Loucy (cell line): ENCODE data around the gene ATP1B3.

Source experiments
- H2AFZ ChIP-seq: fragments of 200-600 bp; sonication (generic); 2 replicates; pipeline ENCODE4 v1.6.0; 2016; ENCODE audit warnings: antibody characterized with exemption, mild to moderate bottlenecking, low read length, moderate library complexity
- H3F3A ChIP-seq: fragments of 200-600 bp; 2 replicates; pipeline ENCODE4 v1.6.0; 2016; ENCODE audit warnings: antibody characterized with exemption, low read depth, mild to moderate bottlenecking
- H3K27me3 ChIP-seq: fragments of 200-600 bp; sonication (generic); 2 replicates; pipeline ENCODE4 v1.6.1; 2014; ENCODE audit warnings: low read length, mild to moderate bottlenecking; ENCODE audit not compliant: insufficient read depth, poor library complexity, severe bottlenecking
- H3K36me3 ChIP-seq: fragments of 200-600 bp; sonication (generic); 2 replicates; pipeline ENCODE4 v1.6.1; 2016; ENCODE audit warnings: low read length; ENCODE audit not compliant: insufficient read depth
- H3K4me1 ChIP-seq: fragments of 200-600 bp; sonication (generic); 2 replicates; pipeline ENCODE4 v1.5.1; 2014; ENCODE audit warnings: low read length, mild to moderate bottlenecking; ENCODE audit not compliant: insufficient read depth, poor library complexity, severe bottlenecking
- H3K4me2 ChIP-seq: fragments of 200-600 bp; sonication (generic); 2 replicates; pipeline ENCODE4 v1.6.0; 2014; ENCODE audit warnings: antibody characterized with exemption, low read length, low read depth, mild to moderate bottlenecking; ENCODE audit not compliant: poor library complexity, severe bottlenecking
- H3K4me3 ChIP-seq: fragments of 200-600 bp; sonication (generic); 2 replicates; pipeline ENCODE4 v1.5.1; 2014; ENCODE audit warnings: low read length, mild to moderate bottlenecking, mixed read lengths; ENCODE audit not compliant: poor library complexity, severe bottlenecking
- H3K79me2 ChIP-seq: fragments of 200-600 bp; sonication (generic); 2 replicates; pipeline ENCODE4 v1.6.1; 2014; ENCODE audit warnings: low read length; ENCODE audit not compliant: insufficient read depth
- H3K9ac ChIP-seq: fragments of 200-600 bp; sonication (generic); 2 replicates; pipeline ENCODE4 v1.6.0; 2014; ENCODE audit warnings: mild to moderate bottlenecking, low read depth, low read length, moderate library complexity; ENCODE audit not compliant: poor library complexity, severe bottlenecking
- H3K9me2 ChIP-seq: fragments of 200-600 bp; sonication (generic); replicated peaks from 2 replicates; pipeline ENCODE4 v1.6.1; 2016; ENCODE audit warnings: low read depth, low read length, mixed read lengths
- H3K9me3 ChIP-seq: fragments of 200-600 bp; sonication (generic); 2 replicates; pipeline ENCODE4 v1.6.1; 2014; ENCODE audit warnings: mild to moderate bottlenecking, antibody characterized with exemption, low read length, low read depth; ENCODE audit not compliant: insufficient read depth
- H4K20me1 ChIP-seq: fragments of 200-600 bp; sonication (generic); 2 replicates; pipeline ENCODE4 v1.6.0; 2014; ENCODE audit warnings: antibody characterized with exemption, low read length, mild to moderate bottlenecking; ENCODE audit not compliant: insufficient read depth, poor library complexity, severe bottlenecking
- EZH2phosphoT487 ChIP-seq: fragments of 200-600 bp; IDR thresholded peaks from 2 replicates; pipeline ENCODE4 v1.6.1; 2018; ENCODE audit warnings: antibody characterized with exemption, mild to moderate bottlenecking, moderate library complexity, borderline replicate concordance
- TF ChIP-seq, protein P1 (sequence below): fragments of 200-600 bp; sonication (generic); conservative IDR thresholded peaks from 2 replicates; pipeline ENCODE4 v1.5.1; 2014; ENCODE audit warnings: mild to moderate bottlenecking, antibody characterized with exemption, low read length

ATP1B3 gene

GRCh38 chr3:141875893-141876380, 506 bp upstream of the ATP1B3 start:
- peak overlapping the region; percentile 72 for H3K4me2 ChIP-seq
- peak overlapping the region; percentile 78 for H3K4me3 ChIP-seq
- no peaks in the 10 kb centered on the region for H3K9me3 ChIP-seq
- H3K4me1 ChIP-seq = peaks cover 34% of the 10 kb centered on the region
- peaks cover 43% of the 10 kb centered on the region for H3K79me2 ChIP-seq
- peak overlapping the region; percentile 86 for H2AFZ ChIP-seq
- H3K9ac ChIP-seq = peak overlapping the region; percentile 69
- 0 out of 2 replicates have a peak, but pooled peaks cover 3% of the 10 kb centered on the region for H3F3A ChIP-seq
- H3K9me2 ChIP-seq = no peaks in the 10 kb centered on the region
- TF ChIP-seq EZH2phosphoT487 = no peak
- TF ChIP-seq, protein P1, sequence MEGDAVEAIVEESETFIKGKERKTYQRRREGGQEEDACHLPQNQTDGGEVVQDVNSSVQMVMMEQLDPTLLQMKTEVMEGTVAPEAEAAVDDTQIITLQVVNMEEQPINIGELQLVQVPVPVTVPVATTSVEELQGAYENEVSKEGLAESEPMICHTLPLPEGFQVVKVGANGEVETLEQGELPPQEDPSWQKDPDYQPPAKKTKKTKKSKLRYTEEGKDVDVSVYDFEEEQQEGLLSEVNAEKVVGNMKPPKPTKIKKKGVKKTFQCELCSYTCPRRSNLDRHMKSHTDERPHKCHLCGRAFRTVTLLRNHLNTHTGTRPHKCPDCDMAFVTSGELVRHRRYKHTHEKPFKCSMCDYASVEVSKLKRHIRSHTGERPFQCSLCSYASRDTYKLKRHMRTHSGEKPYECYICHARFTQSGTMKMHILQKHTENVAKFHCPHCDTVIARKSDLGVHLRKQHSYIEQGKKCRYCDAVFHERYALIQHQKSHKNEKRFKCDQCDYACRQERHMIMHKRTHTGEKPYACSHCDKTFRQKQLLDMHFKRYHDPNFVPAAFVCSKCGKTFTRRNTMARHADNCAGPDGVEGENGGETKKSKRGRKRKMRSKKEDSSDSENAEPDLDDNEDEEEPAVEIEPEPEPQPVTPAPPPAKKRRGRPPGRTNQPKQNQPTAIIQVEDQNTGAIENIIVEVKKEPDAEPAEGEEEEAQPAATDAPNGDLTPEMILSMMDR = no peak
- H3K36me3 ChIP-seq = no peaks in the 10 kb centered on the region
- H3K27me3 ChIP-seq = no peaks in the 10 kb centered on the region
- H4K20me1 ChIP-seq = peaks cover 22% of the 10 kb centered on the region

DNA sequence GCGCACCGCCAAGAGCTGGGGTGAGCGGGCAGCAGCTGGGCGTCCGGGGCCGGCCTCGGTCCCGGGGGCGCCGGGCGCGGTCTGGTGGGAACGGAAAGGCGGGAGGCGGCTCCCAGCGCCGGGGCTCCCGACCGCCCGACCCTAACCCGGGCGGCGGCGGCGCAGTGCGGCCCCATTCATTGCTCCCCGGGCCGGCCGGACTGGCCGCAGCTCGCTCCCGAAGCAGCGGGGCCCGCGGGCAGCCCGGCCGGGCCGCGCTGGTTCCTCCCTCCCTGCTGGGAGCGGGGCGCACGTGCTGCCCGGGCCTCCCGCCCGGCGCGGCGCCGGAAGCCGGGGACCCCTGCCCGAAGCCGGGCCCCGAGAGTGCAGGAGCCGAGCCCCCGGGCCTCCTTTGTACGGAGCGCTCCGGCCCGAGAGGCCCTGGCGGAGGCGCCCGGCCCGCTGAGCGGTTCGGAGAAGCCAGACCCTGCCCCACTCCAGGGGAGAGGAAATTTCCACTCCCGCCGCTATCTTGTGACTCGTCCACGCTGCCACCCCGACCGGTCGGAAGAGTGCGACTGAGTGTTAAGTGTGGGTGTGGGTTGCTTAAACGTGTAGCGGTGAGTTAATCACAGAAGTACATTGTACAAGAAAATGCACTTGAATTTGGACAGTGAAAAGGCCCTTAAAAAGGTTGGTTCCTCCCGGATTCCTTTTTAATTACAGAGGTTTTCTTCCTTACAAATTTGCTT, 613 bp downstream of the ATP1B3 start:
- Histone ChIP-seq H3K27me3 (no peaks in the 10 kb centered on the region), H2AFZ (peak overlapping the region; percentile 91), H3F3A (0 out of 2 replicates have a peak, but pooled peaks cover 3% of the 10 kb centered on the region), H3K4me3 (peak overlapping the region; percentile 81), H3K36me3 (no peaks in the 10 kb centered on the region), H3K4me2 (peak overlapping the region; percentile 91), H3K9me2 (no peaks in the 10 kb centered on the region), H3K79me2 (peaks cover 54% of the 10 kb centered on the region), H4K20me1 (peaks cover 22% of the 10 kb centered on the region), H3K9me3 (no peaks in the 10 kb centered on the region), H3K9ac (peak overlapping the region; percentile 75), H3K4me1 (peaks cover 42% of the 10 kb centered on the region)
- TF ChIP-seq EZH2phosphoT487 = no peak
- TF ChIP-seq, protein P1 = no peak

GRCh38 chr3:141877911-141878310, 1.5 kb downstream of the ATP1B3 start:
- peaks cover 45% of the 10 kb centered on the region for H3K4me1 ChIP-seq
- no peaks in the 10 kb centered on the region for H3K9me2 ChIP-seq
- H3F3A ChIP-seq = 0 out of 2 replicates have a peak, but pooled peaks cover 3% of the 10 kb centered on the region
- H3K9ac ChIP-seq = peak overlapping the region; percentile 75
- H3K9me3 ChIP-seq = no peaks in the 10 kb centered on the region
- H3K4me2 ChIP-seq = peak overlapping the region; percentile 91
- no peak overlapping the region for H2AFZ ChIP-seq
- no peak for TF ChIP-seq EZH2phosphoT487
- TF ChIP-seq, protein P1 = no peak
- peaks cover 62% of the 10 kb centered on the region for H3K79me2 ChIP-seq
- no peaks in the 10 kb centered on the region for H3K36me3 ChIP-seq
- peak overlapping the region; percentile 81 for H3K4me3 ChIP-seq
- peaks cover 22% of the 10 kb centered on the region for H4K20me1 ChIP-seq
- no peaks in the 10 kb centered on the region for H3K27me3 ChIP-seq
